Bronchial epithelial cell (primary cell): Measurements from ENCODE around the gene ARHGAP23. TPM values are rescaled to one million over a fixed set of nuclear protein-coding genes. Genes with fewer than 3 reads are reported as not detected.
"Not testable (repeated sequence)": the region's sequence is repeated elsewhere in the genome, so short reads cannot be mapped to it uniquely, and the experiment has no call there.

Experiments used
- DNase-seq: peaks from one replicate; pipeline ENCODE4 v3.0.0-alpha.2; 2010; ENCODE audit warnings: low read depth
- FAIRE-seq: peaks from 2 replicates; lab custom pipeline; 2011; peaks lifted over from hg19 to GRCh38; lab: Jason Lieb, UNC
- H3K27me3 ChIP-seq: 2 replicates; pipeline ENCODE4 v1.5.1; 2011; ENCODE audit warnings: low read length; ENCODE audit not compliant: control insufficient read depth, insufficient read depth
- H3K36me3 ChIP-seq: 2 replicates; pipeline ENCODE4 v1.5.1; 2011; ENCODE audit warnings: low read length; ENCODE audit not compliant: control insufficient read depth, insufficient read depth
- H3K4me3 ChIP-seq: 2 replicates; pipeline ENCODE4 v1.5.1; 2011; ENCODE audit warnings: mild to moderate bottlenecking, low read depth, low read length, control low read depth
- total RNA-seq: library from RNA; depleted of rRNA; stranded (reverse); fragments of >200 nt; gene quantifications from 2 replicates; pipeline ENCODE4 v1.2.1, GENCODE V29; 2014
- TF ChIP-seq, protein P1 (sequence below): IDR thresholded peaks from 2 replicates; pipeline ENCODE4 v1.5.1; 2011; ENCODE audit warnings: mild to moderate bottlenecking, moderate library complexity, low read length, control low read depth, inconsistent platforms; ENCODE audit not compliant: insufficient read depth, severe bottlenecking

ARHGAP23 gene
- total RNA-seq, 1 donor from 2014 or later: 15.8 TPM

DNA sequence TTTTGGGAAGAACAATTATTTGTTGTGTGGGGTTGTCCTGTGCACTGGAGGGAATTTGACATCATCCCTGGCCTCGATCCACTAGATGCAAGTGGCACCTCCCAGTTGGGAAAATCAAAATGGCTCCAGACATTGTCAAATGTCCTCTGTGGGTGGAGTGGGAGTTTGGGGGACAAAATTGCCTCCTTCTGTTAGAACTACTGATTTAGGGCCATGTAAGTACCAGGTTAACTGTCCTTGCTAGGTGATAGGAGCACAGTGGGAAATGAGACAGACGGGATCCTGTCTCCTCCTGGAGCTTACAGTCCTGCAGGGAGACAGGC, 56.8 kb downstream of the ARHGAP23 start:
- H3K36me3 ChIP-seq: peaks cover 10% of the 10 kb centered on the region
- FAIRE-seq (no peak), DNase-seq (no peak)
- H3K4me3 ChIP-seq: no peak overlapping the region
- no peaks in the 10 kb centered on the region for H3K27me3 ChIP-seq
- TF ChIP-seq, protein P1, sequence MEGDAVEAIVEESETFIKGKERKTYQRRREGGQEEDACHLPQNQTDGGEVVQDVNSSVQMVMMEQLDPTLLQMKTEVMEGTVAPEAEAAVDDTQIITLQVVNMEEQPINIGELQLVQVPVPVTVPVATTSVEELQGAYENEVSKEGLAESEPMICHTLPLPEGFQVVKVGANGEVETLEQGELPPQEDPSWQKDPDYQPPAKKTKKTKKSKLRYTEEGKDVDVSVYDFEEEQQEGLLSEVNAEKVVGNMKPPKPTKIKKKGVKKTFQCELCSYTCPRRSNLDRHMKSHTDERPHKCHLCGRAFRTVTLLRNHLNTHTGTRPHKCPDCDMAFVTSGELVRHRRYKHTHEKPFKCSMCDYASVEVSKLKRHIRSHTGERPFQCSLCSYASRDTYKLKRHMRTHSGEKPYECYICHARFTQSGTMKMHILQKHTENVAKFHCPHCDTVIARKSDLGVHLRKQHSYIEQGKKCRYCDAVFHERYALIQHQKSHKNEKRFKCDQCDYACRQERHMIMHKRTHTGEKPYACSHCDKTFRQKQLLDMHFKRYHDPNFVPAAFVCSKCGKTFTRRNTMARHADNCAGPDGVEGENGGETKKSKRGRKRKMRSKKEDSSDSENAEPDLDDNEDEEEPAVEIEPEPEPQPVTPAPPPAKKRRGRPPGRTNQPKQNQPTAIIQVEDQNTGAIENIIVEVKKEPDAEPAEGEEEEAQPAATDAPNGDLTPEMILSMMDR: no peak

DNA sequence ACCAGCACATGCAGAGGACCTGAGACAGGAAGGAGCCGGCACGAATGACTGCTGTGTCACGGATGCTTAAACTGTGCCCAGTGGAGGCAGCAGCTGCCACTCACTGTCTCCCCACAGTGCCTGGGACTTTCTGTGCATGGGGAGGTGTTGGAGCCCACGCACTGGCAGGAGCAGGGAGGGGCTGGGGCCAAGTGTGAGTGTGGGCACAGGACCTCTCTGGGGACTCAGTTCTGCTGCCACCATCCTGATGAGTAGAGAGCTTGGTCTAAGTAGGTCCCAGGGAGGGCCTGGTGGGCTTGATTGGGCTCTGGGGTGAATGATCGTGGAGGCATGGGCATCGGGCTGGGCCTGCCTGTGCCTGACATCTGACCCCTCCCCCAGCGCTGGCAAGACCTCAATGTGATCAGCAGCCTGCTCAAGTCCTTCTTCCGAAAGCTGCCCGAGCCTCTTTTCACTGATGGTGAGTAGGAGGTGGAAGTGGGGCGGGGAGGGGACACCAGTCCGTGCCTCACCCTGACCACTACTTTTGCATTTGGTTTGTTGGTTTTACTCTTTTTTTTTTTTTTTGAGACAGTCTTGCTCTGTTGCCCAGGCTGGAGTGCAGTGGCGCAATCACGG, 57.5 kb downstream of the ARHGAP23 start:
- not testable (repeated sequence) for H3K4me3 ChIP-seq, H3K36me3 ChIP-seq, DNase-seq, H3K27me3 ChIP-seq, FAIRE-seq

DNA sequence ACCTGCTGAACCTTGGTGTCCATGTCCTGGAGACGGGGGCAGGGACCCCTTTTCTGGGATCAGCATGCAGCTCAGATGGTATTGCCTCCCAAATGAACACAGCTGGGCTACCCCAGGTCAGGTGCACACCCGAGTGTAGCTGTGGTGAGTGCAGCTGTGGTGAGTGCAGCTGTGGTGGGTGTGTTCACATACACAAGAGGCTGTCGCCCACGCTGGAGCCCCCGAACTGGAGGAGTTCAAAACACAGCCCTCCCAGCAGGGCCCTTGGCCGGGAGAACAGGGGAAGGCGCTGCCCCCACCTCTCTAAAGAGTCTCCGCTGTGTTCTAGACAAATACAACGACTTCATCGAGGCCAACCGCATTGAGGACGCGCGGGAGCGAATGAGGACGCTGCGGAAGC, 61.5 kb downstream of the ARHGAP23 start:
- not testable (repeated sequence) for H3K27me3 ChIP-seq, FAIRE-seq, H3K4me3 ChIP-seq, DNase-seq
- peaks cover 23% of the 10 kb centered on the region for H3K36me3 ChIP-seq

DNA sequence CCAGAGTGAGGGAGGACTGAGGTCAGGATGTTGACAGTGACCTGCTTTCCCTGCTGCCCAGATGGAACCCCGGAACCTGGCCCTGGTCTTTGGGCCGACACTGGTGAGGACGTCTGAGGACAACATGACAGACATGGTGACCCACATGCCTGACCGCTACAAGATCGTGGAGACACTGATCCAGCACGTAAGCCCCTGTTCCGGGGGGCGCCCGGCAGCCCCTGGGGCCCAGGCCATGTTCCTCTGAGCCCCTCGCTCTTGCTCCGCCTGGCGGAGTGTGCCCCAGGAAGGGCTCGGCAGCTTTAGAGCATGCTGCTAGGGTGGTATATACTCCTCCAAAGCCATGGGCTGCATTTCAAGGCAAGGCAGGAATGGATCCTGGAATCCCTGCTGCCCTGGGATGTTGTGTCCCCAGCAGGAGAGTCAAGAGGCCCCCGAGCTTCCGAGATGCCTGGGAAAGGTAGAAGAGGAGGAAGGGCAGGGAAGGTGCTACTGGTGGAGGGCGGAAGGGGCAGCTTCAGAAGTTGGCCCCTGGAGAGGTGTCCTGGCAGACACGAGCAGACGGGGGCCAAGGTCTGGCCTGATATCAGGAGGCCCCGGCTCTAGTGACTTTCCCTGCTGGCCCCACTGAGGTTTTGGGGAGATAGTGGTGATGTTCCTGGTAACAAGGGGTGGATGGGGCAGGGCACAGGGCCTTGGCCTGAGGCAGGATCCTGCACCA, 63.2 kb downstream of the ARHGAP23 start:
- not testable (repeated sequence) for H3K4me3 ChIP-seq, H3K27me3 ChIP-seq, FAIRE-seq, DNase-seq
- H3K36me3 ChIP-seq: peaks cover 22% of the 10 kb centered on the region

- TF ChIP-seq, protein P1: peak; percentile 82
- H3K36me3 ChIP-seq: peaks cover 22% of the 10 kb centered on the region
- H3K27me3 ChIP-seq, FAIRE-seq, H3K4me3 ChIP-seq: not testable (repeated sequence)
- peak; percentile 76 for DNase-seq
Observed at GRCh38 chr17:38492067-38493040, 64.1 kb downstream of the ARHGAP23 start.

DNA sequence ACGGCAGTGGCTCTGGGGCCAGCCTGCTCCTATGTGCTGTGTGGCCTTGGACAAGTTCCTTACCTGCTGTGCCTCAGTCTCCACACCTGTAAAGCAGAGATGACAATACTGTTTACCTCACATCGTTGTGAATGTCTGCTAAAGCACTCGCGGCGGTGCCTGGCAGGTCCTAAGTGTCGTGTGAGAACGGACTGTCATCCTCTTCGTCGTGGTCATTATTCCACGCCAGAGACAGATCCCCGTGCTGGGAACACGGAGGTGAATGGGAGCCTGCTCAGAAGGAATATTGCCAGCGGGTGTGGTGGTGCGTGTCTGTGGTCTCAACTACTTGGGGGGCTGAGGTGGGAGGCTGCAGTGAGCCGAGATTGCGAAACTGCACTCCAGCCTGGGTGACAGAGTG, 65.9 kb downstream of the ARHGAP23 start:
- not testable (repeated sequence) for FAIRE-seq, H3K4me3 ChIP-seq, DNase-seq, H3K27me3 ChIP-seq
- H3K36me3 ChIP-seq: peaks cover 32% of the 10 kb centered on the region

GRCh38 chr17:38497656-38498055, 69.4 kb downstream of the ARHGAP23 start:
- not testable (repeated sequence) for FAIRE-seq, DNase-seq, H3K27me3 ChIP-seq, H3K4me3 ChIP-seq
- peaks cover 24% of the 10 kb centered on the region for H3K36me3 ChIP-seq

DNA sequence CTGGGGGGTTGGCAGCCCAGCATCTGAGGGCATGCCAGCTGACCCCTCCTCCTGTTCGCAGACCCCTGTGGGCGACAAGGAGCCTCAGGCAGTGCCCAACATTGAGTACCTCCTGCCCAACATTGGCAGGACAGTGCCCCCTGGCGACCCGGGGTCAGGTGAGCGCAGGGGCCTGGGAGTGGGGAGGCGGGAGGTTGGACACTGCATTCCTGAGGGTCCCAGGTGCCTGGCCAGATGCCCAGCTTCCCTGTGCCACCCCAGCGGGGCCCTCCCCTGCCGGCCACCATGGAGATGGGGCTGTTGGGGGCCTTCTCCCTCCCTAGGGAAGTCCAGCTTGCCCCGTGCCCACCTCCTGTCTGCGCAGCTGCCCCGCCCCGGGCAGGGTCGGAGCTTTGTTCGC, 70.1 kb downstream of the ARHGAP23 start:
- TF ChIP-seq, protein P1: no peak
- DNase-seq: no peak
- Histone ChIP-seq H3K36me3 (peaks cover 22% of the 10 kb centered on the region), H3K27me3 (no peaks in the 10 kb centered on the region), H3K4me3 (no peak overlapping the region)
- no peak for FAIRE-seq

- FAIRE-seq, H3K4me3 ChIP-seq: not testable (repeated sequence)
- H3K36me3 ChIP-seq: peaks cover 18% of the 10 kb centered on the region
Observed at GRCh38 chr17:38499230-38499629, 71.0 kb downstream of the ARHGAP23 start.

GRCh38 chr17:38501718-38502117, 73.5 kb downstream of the ARHGAP23 start:
- not testable (repeated sequence) for H3K27me3 ChIP-seq, FAIRE-seq, H3K4me3 ChIP-seq, DNase-seq
- peaks cover 24% of the 10 kb centered on the region for H3K36me3 ChIP-seq

More at GRCh38 chr17:38499230-38499629, 71.0 kb downstream of the ARHGAP23 start:
- not testable (repeated sequence) for DNase-seq, H3K27me3 ChIP-seq
